Stomach (tissue), 9 donors: ENCODE measurements around the gene KCNG3. TPM values are rescaled to one million over a fixed set of nuclear protein-coding genes. Genes with fewer than 3 reads are reported as not detected.

ENCODE experiments used
- DNase-seq, 2 donors: peaks; one replicate each; pipeline versions ENCODE4 v3.0.0 to v3.0.0-alpha.2; 2013 to 2019
- H3K27ac ChIP-seq, 5 donors: fragments of 200-600 bp in 4 of 5; sonication (generic) in 4 of 5; one replicate each; pipeline ENCODE4 v1.5.1; 2013 to 2019; ENCODE audit warnings: mild to moderate bottlenecking in 1 of 5, moderate library complexity in 1 of 5
- H3K27me3 ChIP-seq, 3 donors: fragments of 200-600 bp; sonication (generic); one replicate each; pipeline ENCODE4 v1.5.1; 2017 to 2019; ENCODE audit warnings: mixed run types in 1 of 3
- H3K36me3 ChIP-seq, 4 donors: fragments of 200-600 bp; sonication (generic); 1 replicate in 3 of 4; 2 replicates in 1 of 4; pipeline ENCODE4 v1.5.1; 2016 to 2019
- H3K4me1 ChIP-seq, 4 donors: fragments of 200-600 bp; sonication (generic); one replicate each; pipeline ENCODE4 v1.5.1; 2016 to 2019
- H3K4me3 ChIP-seq, 4 donors: fragments of 200-600 bp; sonication (generic) in 3 of 4; one replicate each; pipeline ENCODE4 v1.5.1; 2016 to 2019; ENCODE audit warnings: mild to moderate bottlenecking in 1 of 4
- H3K9me3 ChIP-seq, 4 donors: fragments of 200-600 bp; sonication (generic); one replicate each; pipeline ENCODE4 v1.5.1; 2016 to 2019
- CTCF ChIP-seq, 7 experiments: fragments of 450-650 bp in 4 of 7; fragments of 200-600 bp in 3 of 7; sonication (generic) in 3 of 7; IDR thresholded peaks; one replicate each; pipeline ENCODE4 v1.5.1; 2016 to 2019; ENCODE audit warnings: antibody characterized with exemption in 7 of 7, control low read depth in 2 of 7, mild to moderate bottlenecking in 1 of 7
- EP300 ChIP-seq: sonication (generic); formaldehyde crosslinking; IDR thresholded peaks from one replicate; pipeline ENCODE4 v1.6.1; 2017; ENCODE audit warnings: antibody characterized with exemption
- POLR2A ChIP-seq, 4 donors: fragments of 450-650 bp; IDR thresholded peaks; one replicate each; pipeline ENCODE4 v1.6.1; 2016; ENCODE audit warnings: antibody characterized with exemption in 4 of 4, control low read depth in 2 of 4, mild to moderate bottlenecking in 1 of 4, moderate library complexity in 1 of 4
- POLR2AphosphoS5 ChIP-seq, 3 donors: sonication (generic); formaldehyde crosslinking; IDR thresholded peaks; one replicate each; pipeline ENCODE4 v1.6.1; 2016; ENCODE audit warnings: antibody characterized with exemption in 3 of 3
- WGBS, 5 donors: extraction: QIAGEN DNeasy Blood & Tissue Kit in 3 of 5; methylation state at CpG; one replicate each; pipeline versions ENCODE4 v1.1.5 to v1.1.7; 2013 to 2018; 5-methylcytosine and 5-hydroxymethylcytosine counted together
- intact Hi-C: fragments of 100-400 bp; cut with DNase I; formaldehyde crosslinking; loops from one replicate; pipeline ENCODE4 v1.15.1; 2023; ENCODE audit warnings: low total_unique reads
- polyA plus RNA-seq, 3 donors: library from polyadenylated mRNA; stranded (reverse); fragments of 200-250 nt; gene quantifications; one replicate each; pipeline ENCODE4 v1.2.3, GENCODE V29; 2013
- total RNA-seq, 5 donors: library from RNA; depleted of rRNA; stranded (reverse); fragments of >200 nt; gene quantifications; one replicate each; pipeline versions ENCODE4 v1.1.0 to v1.2.3, GENCODE V29; 2014 to 2016
- donor health status: healthy with polysubstance abuse.
- donor health status: Bipolar disorder and iron deficiency.
- donor health status: healthy.

Gene KCNG3
- total and polyA plus RNA-seq, 8 donors, result 0.43 to 55.3 (median 1.5) TPM; not detected in 5

- H3K27ac ChIP-seq, result no peak overlapping the region
- peaks cover 8 to 19% (median 16%) of the 10 kb centered on the region in 4 donors for H3K4me1 ChIP-seq
- peaks cover 0 to under 1% (median 0%) of the 10 kb centered on the region in 4 donors for H3K9me3 ChIP-seq
- no peaks in the 10 kb centered on the region for H3K36me3 ChIP-seq
- DNase-seq, result no peak
- H3K4me3 ChIP-seq, result no peak overlapping the region
- intact Hi-C loops, result no loop called here
- peaks cover 0 to 20% (median 9%) of the 10 kb centered on the region in 3 donors for H3K27me3 ChIP-seq
- no peak for TF ChIP-seq POLR2A (IDR thresholded peaks at IDR 0.05)
- no peak for TF ChIP-seq POLR2AphosphoS5 (IDR thresholded peaks at IDR 0.05)
- TF ChIP-seq EP300, result no peak
- no peak for TF ChIP-seq CTCF (IDR thresholded peaks at IDR 0.05)
- 79 to 85% (median 84%) methylated on average over 3 of the region's 3 CpGs for WGBS, 5 donors
Observed at GRCh38 chr2:42498497-42498896, 4.7 kb upstream of the KCNG3 start.

- Histone ChIP-seq H3K27ac (no peak overlapping the region), H3K36me3 (no peaks in the 10 kb centered on the region), H3K4me3 (no peak overlapping the region), H3K4me1 (peaks cover 8 to 27% (median 24%) of the 10 kb centered on the region in 4 donors), H3K27me3 (peaks cover 0 to 36% (median 21%) of the 10 kb centered on the region in 3 donors), H3K9me3 (peaks cover 0 to 10% (median 0%) of the 10 kb centered on the region in 4 donors)
- TF ChIP-seq EP300 (no peak), POLR2A (IDR thresholded peaks at IDR 0.05) (no peak), POLR2AphosphoS5 (IDR thresholded peaks at IDR 0.05) (no peak), CTCF (IDR thresholded peaks at IDR 0.05) (no peak)
- intact Hi-C loops, result no loop called here
- WGBS, 5 donors, result 60 to 68% (median 68%) methylated on average over 6 of the region's 6 CpGs
- no peak for DNase-seq
Observed at GRCh38 chr2:42495611-42496010, 1.8 kb upstream of the KCNG3 start.

- peak overlapping the region in 3 of 4 donors; percentile 55 to 74 (median 64) for H3K4me3 ChIP-seq
- WGBS, 5 donors, result 0% methylated on average over 1 of the region's 1 CpG
- TF ChIP-seq POLR2A (IDR thresholded peaks at IDR 0.05) (no peak), CTCF (IDR thresholded peaks at IDR 0.05) (peak in 2 of 7 experiments; percentile 4 to 8)
- peaks cover 8 to 27% (median 24%) of the 10 kb centered on the region in 4 donors for H3K4me1 ChIP-seq
- DNase-seq, result no peak
- H3K36me3 ChIP-seq, result no peaks in the 10 kb centered on the region
- intact Hi-C loops, result no loop called here
- H3K27me3 ChIP-seq, result peaks cover 0 to 36% (median 21%) of the 10 kb centered on the region in 3 donors
- peaks cover 0 to 10% (median 0%) of the 10 kb centered on the region in 4 donors for H3K9me3 ChIP-seq
- H3K27ac ChIP-seq, result no peak overlapping the region
Observed at GRCh38 chr2:42495234-42495581, 1.4 kb upstream of the KCNG3 start.

- peaks cover 0 to 10% (median 0%) of the 10 kb centered on the region in 4 donors for H3K9me3 ChIP-seq
- 0 to 1% (median 1%) methylated on average over 55 to 65 of the region's 65 CpGs for WGBS, 5 donors
- intact Hi-C loops, result no loop called here
- H3K27me3 ChIP-seq, result peaks cover 0 to 36% (median 21%) of the 10 kb centered on the region in 3 donors
- H3K36me3 ChIP-seq, result no peaks in the 10 kb centered on the region
- peak overlapping the region in 4 of 5 donors; percentile 15 to 40 (median 24) for H3K27ac ChIP-seq
- DNase-seq, result peak; percentile 76 to 92
- peaks cover 8 to 27% (median 24%) of the 10 kb centered on the region in 4 donors for H3K4me1 ChIP-seq
- TF ChIP-seq CTCF (IDR thresholded peaks at IDR 0.05) (peak in 5 of 7 experiments; percentile 46 to 90 (median 69)), POLR2A (IDR thresholded peaks at IDR 0.05) (no peak), POLR2AphosphoS5 (IDR thresholded peaks at IDR 0.05) (peak in 1 of 3 donors; percentile 22), EP300 (no peak)
- H3K4me3 ChIP-seq, result peak overlapping the region; percentile 55 to 74 (median 60)
Observed at GRCh38 chr2:42494355-42495233, 812 bp upstream of the KCNG3 start.
